ENCODE data around the gene IFT43. TPM values are rescaled to one million over a fixed set of nuclear protein-coding genes. Genes with fewer than 3 reads are reported as not detected.

IFT43 gene
- total RNA-seq, 1 experiment from 2014 or later = 25.0 TPM

GRCh38 chr14:76011930-76012329, 26.4 kb downstream of the IFT43 start:
- DNase-seq (ENCODE audit: low spot score) = no peak

GRCh38 chr14:76012354-76012753, 26.8 kb downstream of the IFT43 start:
- no peak for DNase-seq (ENCODE audit: low spot score)

- DNase-seq (ENCODE audit: low spot score) = no peak
Observed at GRCh38 chr14:76015191-76015590, 29.6 kb downstream of the IFT43 start.

GRCh38 chr14:76015668-76016067, 30.1 kb downstream of the IFT43 start:
- no peak for DNase-seq (ENCODE audit: low spot score)

GRCh38 chr14:76019676-76020075, 34.1 kb downstream of the IFT43 start:
- no peak for DNase-seq (ENCODE audit: low spot score)

GRCh38 chr14:76022991-76023390, 37.4 kb downstream of the IFT43 start:
- DNase-seq (ENCODE audit: low spot score) = no peak

GRCh38 chr14:76023757-76024156, 38.2 kb downstream of the IFT43 start:
- DNase-seq (ENCODE audit: low spot score) = no peak

GRCh38 chr14:76024211-76024907, 38.8 kb downstream of the IFT43 start:
- no peak for DNase-seq (ENCODE audit: low spot score)

GRCh38 chr14:76034566-76034965, 49.0 kb downstream of the IFT43 start:
- no peak for DNase-seq (ENCODE audit: low spot score)

- no peak for DNase-seq (ENCODE audit: low spot score)
Observed at GRCh38 chr14:76040704-76041103, 55.1 kb downstream of the IFT43 start.

GRCh38 chr14:76045773-76046172, 60.2 kb downstream of the IFT43 start:
- no peak for DNase-seq (ENCODE audit: low spot score)

- DNase-seq (ENCODE audit: low spot score) = no peak
Observed at GRCh38 chr14:76050250-76050649, 64.7 kb downstream of the IFT43 start.

GRCh38 chr14:76050797-76051392, 65.3 kb downstream of the IFT43 start:
- DNase-seq (ENCODE audit: low spot score) = peak; percentile 67

GRCh38 chr14:76051717-76052465, 66.3 kb downstream of the IFT43 start:
- DNase-seq (ENCODE audit: low spot score) = no peak

- DNase-seq (ENCODE audit: low spot score) = no peak
Observed at GRCh38 chr14:76053572-76054355, 68.2 kb downstream of the IFT43 start.

- DNase-seq (ENCODE audit: low spot score) = no peak
Observed at GRCh38 chr14:76055330-76055729, 69.8 kb downstream of the IFT43 start.

- peak; percentile 4 for DNase-seq (ENCODE audit: low spot score)
Observed at GRCh38 chr14:76056128-76056527, 70.6 kb downstream of the IFT43 start.

- DNase-seq (ENCODE audit: low spot score) = no peak
Observed at GRCh38 chr14:76057914-76058313, 72.4 kb downstream of the IFT43 start.

GRCh38 chr14:76063327-76063726, 77.8 kb downstream of the IFT43 start:
- DNase-seq (ENCODE audit: low spot score) = no peak

- DNase-seq (ENCODE audit: low spot score) = no peak
Observed at GRCh38 chr14:76065519-76065918, 80.0 kb downstream of the IFT43 start.

- no peak for DNase-seq (ENCODE audit: low spot score)
Observed at GRCh38 chr14:76067536-76067935, 82.0 kb downstream of the IFT43 start.

GRCh38 chr14:76073717-76074116, 88.2 kb downstream of the IFT43 start:
- no peak for DNase-seq (ENCODE audit: low spot score)

Data from HT-29 (cell line).